H1 (cell line): ENCODE results near the gene RSBN1. TPM values are rescaled to one million over a fixed set of nuclear protein-coding genes. Genes with fewer than 3 reads are reported as not detected.

ENCODE experiments used
- ASH2L ChIP-seq: fragments of 200-600, 300-600 bp; sonication (generic); IDR thresholded peaks from one replicate; pipeline ENCODE4 v1.7.1; 2017; ENCODE audit warnings: low read length
- CBX5 ChIP-seq: fragments of 300-800, 300-1000 bp; sonication (generic); IDR thresholded peaks from 2 replicates; pipeline ENCODE4 v1.7.1; 2016; ENCODE audit warnings: antibody characterized with exemption, low read length, low read depth
- SP2 ChIP-seq: IDR thresholded peaks from 2 replicates; pipeline ENCODE4 v1.6.1; 2012; ENCODE audit warnings: mild to moderate bottlenecking, low read length, inconsistent platforms
- polyA plus RNA-seq, 7 experiments: library from polyadenylated mRNA; depleted of rRNA in 3 of 7; stranded (reverse) in 5 of 7; unstranded in 2 of 7; fragments of >200 nt in 5 of 7; fragments of 200-250 nt in 2 of 7; gene quantifications; 1 replicate in 5 of 7; 2 replicates in 1 of 7; 4 replicates in 1 of 7; pipeline versions ENCODE4 v1.2.1 to v1.2.3, GENCODE V29; 2011 to 2013; ENCODE audit warnings: missing spikeins in 2 of 7, mixed read lengths in 2 of 7
- total RNA-seq: library from RNA; stranded (reverse); fragmentation: NEBNext Ultra II Directional; extraction: Animal tissue kit (Norgen Biotek cat#: 25700); gene quantifications from 2 replicates; pipeline ENCODE4 v1.2.1, GENCODE V29; 2021

Gene RSBN1
- total and polyA plus RNA-seq, 2 of the 8 experiments (the other 6 are each of a cell fraction or from before 2014, with no cell fraction given) = 4.2 to 17.6 TPM

- TF ChIP-seq SP2 (no peak), ASH2L (no peak), CBX5 (no peak)
Observed at GRCh38 chr1:113732802-113733201, 79.5 kb downstream of the RSBN1 start (continued).
